K562 (cell line): Measurements from ENCODE around the gene ZMIZ1. TPM values are rescaled to one million over a fixed set of nuclear protein-coding genes. Genes with fewer than 3 reads are reported as not detected.

Experiments used
- ARID2 ChIP-seq: fragments of 450-650 bp; IDR thresholded peaks from 2 replicates; pipeline ENCODE4 v1.6.1; 2017; ENCODE audit warnings: antibody characterized with exemption, mild to moderate bottlenecking
- CBX2 ChIP-seq: fragments of 200-600 bp; sonication (generic); IDR thresholded peaks from one replicate; pipeline ENCODE4 v1.6.1; 2012; ENCODE audit warnings: mild to moderate bottlenecking, low read length, inconsistent platforms; ENCODE audit not compliant: insufficient read depth, poor library complexity, severe bottlenecking
- HEY1 ChIP-seq: fragments of 250-450 bp; sonication (Bioruptor Pico); IDR thresholded peaks from 2 replicates; pipeline ENCODE4 v1.5.0; 2020; ENCODE audit warnings: mild to moderate bottlenecking, moderate library complexity, borderline replicate concordance
- PCBP2 ChIP-seq: fragments of 200-400 bp; formaldehyde crosslinking; IDR thresholded peaks from 2 replicates; pipeline ENCODE4 v1.6.1; 2018; ENCODE audit warnings: low read length, low read depth, mild to moderate bottlenecking, moderate library complexity; ENCODE audit not compliant: poor library complexity, severe bottlenecking
- PHTF2 ChIP-seq: fragments of 250-450 bp; sonication (Bioruptor Pico); IDR thresholded peaks from 2 replicates; pipeline ENCODE4 v1.5.0; 2021; ENCODE audit warnings: mild to moderate bottlenecking
- TFAM ChIP-seq: fragments of 250-450 bp; sonication (Bioruptor Pico); conservative IDR thresholded peaks from 2 replicates; pipeline ENCODE4 v1.5.0; 2021; ENCODE audit warnings: mild to moderate bottlenecking, moderate library complexity
- ZEB2 ChIP-seq: fragments of 450-650 bp; IDR thresholded peaks from 2 replicates; pipeline ENCODE4 v1.6.1; 2016
- ZNF146 ChIP-seq: IDR thresholded peaks from one replicate; pipeline ENCODE4 v1.6.1; 2018; ENCODE audit warnings: missing compliant biosample characterization; ENCODE audit not compliant: unreplicated experiment
- ZNF274 ChIP-seq: IDR thresholded peaks from 2 replicates; pipeline ENCODE4 v1.6.1; 2011; ENCODE audit warnings: low read depth, mild to moderate bottlenecking, low read length, moderate library complexity, borderline replicate concordance
- polyA plus RNA-seq, 8 experiments: library from polyadenylated mRNA; depleted of rRNA in 4 of 8; stranded (reverse) in 5 of 8; unstranded in 3 of 8; fragments of >200 nt; fragmentation: Nextera tagmentation in 2 of 8; fragmentation: Illumina TruSeq in 1 of 8; extraction: Ambion mirVana in 2 of 8; extraction: Trizol in 1 of 8; gene quantifications; 2 replicates each; pipeline versions ENCODE4 v1.2.1 to v1.2.3, GENCODE V29; 2011 to 2014; ENCODE audit warnings: inconsistent platforms in 1 of 8, missing spikeins in 1 of 8
- total RNA-seq, 7 experiments: library from RNA; depleted of rRNA in 6 of 7; stranded (reverse); fragments of >200 nt in 6 of 7; fragmentation: Illumina TruSeq in 2 of 7; extraction: Trizol in 2 of 7; gene quantifications; 2 replicates each; pipeline versions ENCODE4 v1.2.1 to v1.2.3, GENCODE V29; 2011 to 2021; ENCODE audit warnings: low replicate concordance in 1 of 7
- TF ChIP-seq, protein P1 (sequence below): fragments of 450-650 bp; IDR thresholded peaks from 2 replicates; pipeline ENCODE4 v1.6.1; 2016; ENCODE audit warnings: low read depth
- TF ChIP-seq, protein P2 (sequence below): fragments of 250-450 bp; sonication (Bioruptor Pico); IDR thresholded peaks from 2 replicates; pipeline ENCODE4 v1.5.0; 2021
- TF ChIP-seq, protein P3 (sequence below): sonication (generic); formaldehyde crosslinking; IDR thresholded peaks from 2 replicates; pipeline ENCODE4 v1.9.0; 2022; ENCODE audit warnings: mild to moderate bottlenecking, missing genetic modification reagents
- TF ChIP-seq, protein P4 (sequence below): fragments of 450-650 bp; IDR thresholded peaks from one replicate; pipeline ENCODE4 v1.6.1; 2018; ENCODE audit warnings: mild to moderate bottlenecking, moderate library complexity; ENCODE audit not compliant: partially characterized antibody
- TF ChIP-seq, protein P5 (sequence below): fragments of 450-650 bp; IDR thresholded peaks from 2 replicates; pipeline ENCODE4 v1.6.1; 2016; ENCODE audit warnings: borderline replicate concordance

ZMIZ1 gene
- total and polyA plus RNA-seq, 9 of the 15 experiments (the other 6 are each of a cell fraction or from before 2014, with no cell fraction given): 1.0 to 37.3 (median 4.3) TPM

DNA sequence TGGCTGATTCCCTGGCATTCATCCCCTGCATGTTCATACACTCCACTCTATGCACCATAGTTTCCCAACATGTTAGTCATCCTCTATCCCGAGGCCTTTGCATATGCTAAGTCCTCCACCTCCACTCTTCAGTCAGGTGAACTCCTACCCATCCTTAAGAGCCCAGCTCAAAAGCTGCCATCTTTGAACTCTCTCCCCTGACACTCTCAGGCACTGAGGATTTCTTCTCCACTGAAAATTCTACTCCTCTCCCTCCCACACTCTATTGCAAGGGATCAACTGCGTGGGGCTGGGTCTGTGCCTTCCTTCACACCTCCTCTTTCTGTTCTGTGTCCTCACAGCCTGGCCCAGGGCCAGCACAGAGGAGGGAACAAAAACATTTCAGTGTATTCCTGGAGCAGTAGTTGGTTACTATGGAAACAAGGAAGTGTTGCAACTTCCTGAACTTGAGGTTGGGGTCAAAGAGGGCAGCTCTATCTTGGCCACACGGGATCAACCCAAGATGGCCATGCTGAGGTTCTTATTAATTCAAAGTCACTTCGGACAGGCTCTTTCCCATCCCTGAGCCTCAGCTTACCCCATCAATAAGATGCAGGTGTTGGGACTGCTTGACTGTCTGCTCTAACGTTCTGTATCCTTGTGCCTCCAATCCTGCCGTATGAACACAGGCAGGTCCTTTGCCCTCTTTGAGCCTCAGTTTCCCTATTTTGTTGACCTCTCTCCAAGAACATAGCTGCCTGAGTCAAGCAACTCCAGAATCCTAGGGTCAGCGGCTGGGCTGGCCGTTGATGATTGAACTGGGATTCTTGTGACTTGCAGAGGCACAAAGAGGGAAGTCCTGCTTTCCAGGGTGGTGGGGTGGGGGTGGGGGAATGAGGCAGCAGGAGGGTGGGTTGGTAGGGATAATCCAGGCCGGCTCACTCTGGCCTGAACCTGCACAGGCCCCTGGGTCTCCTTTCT lies 15.5 kb downstream of the ZMIZ1 start (continued):
- TF ChIP-seq, protein P1, sequence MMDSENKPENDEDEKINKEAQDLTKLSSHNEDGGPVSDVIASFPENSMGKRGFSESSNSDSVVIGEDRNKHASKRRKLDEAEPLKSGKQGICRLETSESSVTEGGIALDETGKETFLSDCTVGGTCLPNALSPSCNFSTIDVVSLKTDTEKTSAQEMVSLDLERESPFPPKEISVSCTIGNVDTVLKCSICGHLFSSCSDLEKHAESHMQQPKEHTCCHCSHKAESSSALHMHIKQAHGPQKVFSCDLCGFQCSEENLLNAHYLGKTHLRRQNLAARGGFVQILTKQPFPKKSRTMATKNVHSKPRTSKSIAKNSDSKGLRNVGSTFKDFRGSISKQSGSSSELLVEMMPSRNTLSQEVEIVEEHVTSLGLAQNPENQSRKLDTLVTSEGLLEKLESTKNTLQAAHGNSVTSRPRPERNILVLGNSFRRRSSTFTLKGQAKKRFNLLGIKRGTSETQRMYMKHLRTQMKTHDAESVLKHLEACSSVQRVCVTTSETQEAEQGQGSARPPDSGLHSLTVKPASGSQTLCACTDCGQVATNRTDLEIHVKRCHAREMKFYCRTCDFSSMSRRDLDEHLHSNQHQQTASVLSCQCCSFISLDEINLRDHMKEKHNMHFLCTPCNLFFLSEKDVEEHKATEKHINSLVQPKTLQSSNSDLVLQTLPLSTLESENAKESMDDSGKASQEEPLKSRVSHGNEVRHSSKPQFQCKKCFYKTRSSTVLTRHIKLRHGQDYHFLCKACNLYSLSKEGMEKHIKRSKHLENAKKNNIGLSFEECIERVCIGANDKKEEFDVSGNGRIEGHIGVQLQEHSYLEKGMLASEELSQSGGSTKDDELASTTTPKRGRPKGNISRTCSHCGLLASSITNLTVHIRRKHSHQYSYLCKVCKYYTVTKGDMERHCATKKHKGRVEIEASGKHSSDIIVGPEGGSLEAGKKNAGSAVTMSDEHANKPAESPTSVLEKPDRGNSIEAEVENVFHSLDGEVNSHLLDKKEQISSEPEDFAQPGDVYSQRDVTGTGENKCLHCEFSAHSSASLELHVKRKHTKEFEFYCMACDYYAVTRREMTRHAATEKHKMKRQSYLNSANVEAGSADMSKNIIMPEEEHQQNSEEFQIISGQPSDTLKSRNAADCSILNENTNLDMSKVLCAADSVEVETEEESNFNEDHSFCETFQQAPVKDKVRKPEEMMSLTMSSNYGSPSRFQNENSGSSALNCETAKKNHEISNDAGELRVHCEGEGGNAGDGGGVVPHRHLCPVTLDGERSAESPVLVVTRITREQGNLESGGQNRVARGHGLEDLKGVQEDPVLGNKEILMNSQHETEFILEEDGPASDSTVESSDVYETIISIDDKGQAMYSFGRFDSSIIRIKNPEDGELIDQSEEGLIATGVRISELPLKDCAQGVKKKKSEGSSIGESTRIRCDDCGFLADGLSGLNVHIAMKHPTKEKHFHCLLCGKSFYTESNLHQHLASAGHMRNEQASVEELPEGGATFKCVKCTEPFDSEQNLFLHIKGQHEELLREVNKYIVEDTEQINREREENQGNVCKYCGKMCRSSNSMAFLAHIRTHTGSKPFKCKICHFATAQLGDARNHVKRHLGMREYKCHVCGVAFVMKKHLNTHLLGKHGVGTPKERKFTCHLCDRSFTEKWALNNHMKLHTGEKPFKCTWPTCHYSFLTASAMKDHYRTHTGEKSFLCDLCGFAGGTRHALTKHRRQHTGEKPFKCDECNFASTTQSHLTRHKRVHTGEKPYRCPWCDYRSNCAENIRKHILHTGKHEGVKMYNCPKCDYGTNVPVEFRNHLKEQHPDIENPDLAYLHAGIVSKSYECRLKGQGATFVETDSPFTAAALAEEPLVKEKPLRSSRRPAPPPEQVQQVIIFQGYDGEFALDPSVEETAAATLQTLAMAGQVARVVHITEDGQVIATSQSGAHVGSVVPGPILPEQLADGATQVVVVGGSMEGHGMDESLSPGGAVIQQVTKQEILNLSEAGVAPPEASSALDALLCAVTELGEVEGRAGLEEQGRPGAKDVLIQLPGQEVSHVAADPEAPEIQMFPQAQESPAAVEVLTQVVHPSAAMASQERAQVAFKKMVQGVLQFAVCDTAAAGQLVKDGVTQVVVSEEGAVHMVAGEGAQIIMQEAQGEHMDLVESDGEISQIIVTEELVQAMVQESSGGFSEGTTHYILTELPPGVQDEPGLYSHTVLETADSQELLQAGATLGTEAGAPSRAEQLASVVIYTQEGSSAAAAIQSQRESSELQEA: no peak
- TF ChIP-seq, protein P2, sequence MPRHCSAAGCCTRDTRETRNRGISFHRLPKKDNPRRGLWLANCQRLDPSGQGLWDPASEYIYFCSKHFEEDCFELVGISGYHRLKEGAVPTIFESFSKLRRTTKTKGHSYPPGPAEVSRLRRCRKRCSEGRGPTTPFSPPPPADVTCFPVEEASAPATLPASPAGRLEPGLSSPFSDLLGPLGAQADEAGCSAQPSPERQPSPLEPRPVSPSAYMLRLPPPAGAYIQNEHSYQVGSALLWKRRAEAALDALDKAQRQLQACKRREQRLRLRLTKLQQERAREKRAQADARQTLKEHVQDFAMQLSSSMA (CRISPR knock-in tag): no peak
- TF ChIP-seq, protein P3, sequence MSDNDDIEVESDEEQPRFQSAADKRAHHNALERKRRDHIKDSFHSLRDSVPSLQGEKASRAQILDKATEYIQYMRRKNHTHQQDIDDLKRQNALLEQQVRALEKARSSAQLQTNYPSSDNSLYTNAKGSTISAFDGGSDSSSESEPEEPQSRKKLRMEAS (CRISPR knock-in tag): no peak
- TF ChIP-seq CBX2 (no peak), ZEB2 (peak; percentile 75; the same call in 1 of the 2 replicates), ARID2 (no peak), TFAM (CRISPR knock-in tag) (no peak), PHTF2 (CRISPR knock-in tag) (peak; percentile 60; the same call in 1 of the 2 replicates), ZNF146 (CRISPR knock-in tag) (no peak), PCBP2 (no peak), ZNF274 (no peak), HEY1 (CRISPR knock-in tag) (no peak)
- TF ChIP-seq, protein P4, sequence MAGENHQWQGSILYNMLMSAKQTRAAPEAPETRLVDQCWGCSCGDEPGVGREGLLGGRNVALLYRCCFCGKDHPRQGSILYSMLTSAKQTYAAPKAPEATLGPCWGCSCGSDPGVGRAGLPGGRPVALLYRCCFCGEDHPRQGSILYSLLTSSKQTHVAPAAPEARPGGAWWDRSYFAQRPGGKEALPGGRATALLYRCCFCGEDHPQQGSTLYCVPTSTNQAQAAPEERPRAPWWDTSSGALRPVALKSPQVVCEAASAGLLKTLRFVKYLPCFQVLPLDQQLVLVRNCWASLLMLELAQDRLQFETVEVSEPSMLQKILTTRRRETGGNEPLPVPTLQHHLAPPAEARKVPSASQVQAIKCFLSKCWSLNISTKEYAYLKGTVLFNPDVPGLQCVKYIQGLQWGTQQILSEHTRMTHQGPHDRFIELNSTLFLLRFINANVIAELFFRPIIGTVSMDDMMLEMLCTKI: no peak
- TF ChIP-seq, protein P5, sequence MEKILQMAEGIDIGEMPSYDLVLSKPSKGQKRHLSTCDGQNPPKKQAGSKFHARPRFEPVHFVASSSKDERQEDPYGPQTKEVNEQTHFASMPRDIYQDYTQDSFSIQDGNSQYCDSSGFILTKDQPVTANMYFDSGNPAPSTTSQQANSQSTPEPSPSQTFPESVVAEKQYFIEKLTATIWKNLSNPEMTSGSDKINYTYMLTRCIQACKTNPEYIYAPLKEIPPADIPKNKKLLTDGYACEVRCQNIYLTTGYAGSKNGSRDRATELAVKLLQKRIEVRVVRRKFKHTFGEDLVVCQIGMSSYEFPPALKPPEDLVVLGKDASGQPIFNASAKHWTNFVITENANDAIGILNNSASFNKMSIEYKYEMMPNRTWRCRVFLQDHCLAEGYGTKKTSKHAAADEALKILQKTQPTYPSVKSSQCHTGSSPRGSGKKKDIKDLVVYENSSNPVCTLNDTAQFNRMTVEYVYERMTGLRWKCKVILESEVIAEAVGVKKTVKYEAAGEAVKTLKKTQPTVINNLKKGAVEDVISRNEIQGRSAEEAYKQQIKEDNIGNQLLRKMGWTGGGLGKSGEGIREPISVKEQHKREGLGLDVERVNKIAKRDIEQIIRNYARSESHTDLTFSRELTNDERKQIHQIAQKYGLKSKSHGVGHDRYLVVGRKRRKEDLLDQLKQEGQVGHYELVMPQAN: no peak
